GM20000 (cell line): ENCODE results near the gene FAS.

Source experiments
- DNase-seq: peaks from one replicate; pipeline ENCODE4 v3.0.0; 2012; ENCODE audit warnings: low spot score
- CTCF ChIP-seq: IDR thresholded peaks from 2 replicates; pipeline ENCODE4 v1.5.1; 2012; ENCODE audit warnings: mild to moderate bottlenecking, control low read depth; ENCODE audit errors: extremely low read depth, missing control alignments

The FAS gene

DNA sequence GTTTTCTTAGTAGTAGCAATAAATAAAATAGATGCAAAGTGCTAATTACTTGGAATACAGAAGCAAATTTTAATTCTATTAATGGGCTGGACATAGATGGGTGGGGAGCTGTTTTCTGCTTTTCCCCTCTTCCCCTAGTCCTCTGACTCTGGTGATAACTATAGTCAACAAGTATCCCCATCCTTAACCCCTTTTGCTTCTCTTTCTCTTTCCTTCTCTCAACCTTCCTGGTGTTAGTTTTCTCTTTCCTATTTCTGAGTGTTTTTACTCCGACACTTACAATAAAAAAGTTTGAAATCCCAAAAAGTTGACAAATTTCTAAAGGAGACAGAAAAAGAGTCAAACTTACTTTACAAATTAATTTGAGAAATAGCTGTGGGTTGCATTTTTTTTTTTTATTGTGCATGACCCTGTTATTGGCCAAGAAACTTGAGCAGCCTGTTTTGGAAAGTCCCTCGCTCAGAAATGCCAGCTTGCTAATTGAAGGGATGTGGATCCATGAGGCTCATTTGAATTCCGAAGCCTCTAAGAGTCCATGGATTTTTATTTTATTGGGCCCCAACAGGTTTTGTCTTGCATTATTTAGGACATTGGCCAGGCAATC lies 2.4 kb downstream of the FAS start:
- DNase-seq = no peak
- no peak for TF ChIP-seq CTCF

GRCh38 chr10:88994019-88994418 lies 3.4 kb downstream of the FAS start:
- DNase-seq = peak; percentile 39
- no peak for TF ChIP-seq CTCF

DNA sequence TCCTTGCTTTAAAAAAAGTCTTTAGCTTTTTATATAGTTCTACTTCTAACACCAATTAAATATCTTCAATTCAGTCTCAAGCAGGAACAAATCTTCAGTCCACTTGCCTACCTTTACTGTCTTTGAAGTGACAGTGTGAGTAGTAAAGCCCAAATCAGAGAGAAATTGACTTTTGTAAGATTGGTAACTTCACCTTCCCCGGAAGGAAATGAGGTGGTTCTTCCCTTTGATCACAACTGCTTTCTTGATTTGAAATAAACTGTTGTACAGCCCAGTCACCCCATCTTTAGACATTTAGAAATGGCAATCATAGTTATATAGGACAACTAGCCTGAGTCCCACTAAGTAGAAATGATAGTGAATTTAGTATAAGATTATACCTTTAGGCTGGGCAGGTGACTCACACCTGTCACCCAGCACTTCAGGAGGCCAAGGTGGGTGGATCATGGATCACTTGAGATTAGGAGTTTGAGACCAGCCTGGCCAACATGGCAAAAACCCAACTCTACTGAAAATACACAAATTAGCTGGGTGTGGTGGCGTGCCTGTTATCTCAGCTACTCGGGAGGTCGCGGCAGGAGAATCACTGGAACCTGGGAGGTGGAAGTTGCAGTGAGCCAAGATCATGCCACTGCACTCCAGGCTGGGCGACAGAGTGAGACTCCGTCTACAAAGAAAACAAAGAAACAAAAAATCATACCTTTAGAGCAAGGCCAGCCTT lies 4.7 kb downstream of the FAS start:
- no peak for TF ChIP-seq CTCF
- DNase-seq = no peak

DNA sequence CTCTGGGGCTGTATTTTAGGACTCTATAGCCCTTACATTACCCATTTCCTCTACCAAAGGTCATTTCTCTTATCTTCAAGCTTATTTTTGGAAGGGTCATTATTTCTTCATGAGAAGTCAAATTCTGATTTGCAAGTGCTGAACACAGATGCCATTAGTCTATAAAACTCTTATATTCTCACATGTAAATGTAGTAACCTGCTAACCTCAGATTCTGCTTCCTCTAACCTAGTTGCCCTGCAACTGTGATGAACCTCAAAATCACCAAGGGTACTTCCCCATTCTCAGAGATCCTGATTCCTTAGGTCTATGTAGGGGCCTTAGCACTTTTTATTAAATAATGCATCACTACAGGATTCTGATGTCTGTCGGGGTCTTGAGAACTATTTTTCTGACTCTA lies 6.3 kb downstream of the FAS start:
- DNase-seq = no peak
- TF ChIP-seq CTCF = no peak

DNA sequence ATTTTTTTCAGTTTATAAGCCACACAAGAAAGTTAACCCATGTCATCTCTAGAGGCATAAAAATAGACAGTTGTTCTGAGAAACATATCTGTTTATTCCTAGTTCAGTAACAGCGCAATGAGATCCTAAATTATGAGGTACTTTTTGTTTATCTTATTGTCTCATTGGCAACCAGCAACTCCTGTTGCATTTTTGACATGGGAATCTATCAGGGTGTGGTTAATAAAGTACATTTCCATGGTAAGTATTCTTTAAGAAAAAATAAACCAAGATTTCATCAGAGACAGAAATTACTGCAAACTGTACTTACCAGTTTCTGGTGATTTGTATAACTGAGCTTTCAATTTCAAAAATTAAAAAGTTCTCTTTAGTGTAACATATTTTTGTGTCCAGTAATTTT lies 9.0 kb downstream of the FAS start:
- DNase-seq = no peak
- no peak for TF ChIP-seq CTCF

GRCh38 chr10:89001024-89001728 lies 10.6 kb downstream of the FAS start:
- DNase-seq = no peak

More at GRCh38 chr10:89001024-89001728, 10.6 kb downstream of the FAS start:
- TF ChIP-seq CTCF = no peak
